A549 (cell line): Measurements from ENCODE around the gene OR10A4. TPM values are rescaled to one million over a fixed set of nuclear protein-coding genes. Genes with fewer than 3 reads are reported as not detected.

Experiments
- ATAC-seq, 2 experiments: fragments of 200-7000 bp in 1 of 2; fragments of >200 bp in 1 of 2; cut with Nextera tagmentation in 1 of 2; cut with Tn5 transposase in 1 of 2; 3 replicates each; pipeline versions ENCODE4 v1.8.0 to v1.9.1; 2018 to 2020; ENCODE audit warnings: mild to moderate bottlenecking in 1 of 2, moderate library complexity in 1 of 2
- CTCF ChIA-PET: fragments of 300-600 bp; sonication (Branson Sonifier 250); formaldehyde crosslinking; extraction: SDS; loops from one replicate; lab custom pipeline; 2021; ENCODE audit warnings: antibody characterized with exemption, inconsistent platforms; lab: Yijun Ruan, JAX
- POLR2A ChIA-PET: fragments of 350-600 bp; formaldehyde crosslinking; extraction: SDS; loops from one replicate; lab custom pipeline; 2021; ENCODE audit warnings: antibody characterized with exemption, inconsistent platforms; lab: Yijun Ruan, JAX
- DNase-seq, 2 experiments: peaks; one replicate each; pipeline versions ENCODE4 v3.0.0 to v3.0.0-alpha.2; 2011 to 2016; ENCODE audit warnings: low read depth in 1 of 2, low spot score in 1 of 2
- FAIRE-seq: peaks from 2 replicates; lab custom pipeline; 2011; peaks lifted over from hg19 to GRCh38; lab: Jason Lieb, UNC
- H3K27ac ChIP-seq, 2 experiments: fragments of >200 bp; sonication (Bioruptor Twin); formaldehyde crosslinking; 3 replicates each; pipeline ENCODE4 v1.5.1; 2016 to 2017
- H3K4me1 ChIP-seq: fragments of >200 bp; sonication (Bioruptor Twin); formaldehyde crosslinking; 3 replicates; pipeline ENCODE4 v1.6.1; 2016
- H3K4me2 ChIP-seq: fragments of >200 bp; sonication (Bioruptor Twin); formaldehyde crosslinking; 3 replicates; pipeline ENCODE4 v1.6.1; 2016
- H3K4me3 ChIP-seq: fragments of >200 bp; sonication (Bioruptor Twin); formaldehyde crosslinking; 3 replicates; pipeline ENCODE4 v1.5.1; 2016
- H3K9me3 ChIP-seq: fragments of >200 bp; sonication (Bioruptor Twin); formaldehyde crosslinking; 3 replicates; pipeline ENCODE4 v1.6.1; 2016
- ATOH8 ChIP-seq: fragments of 250-450 bp; sonication (Bioruptor Pico); IDR thresholded peaks from 2 replicates; pipeline ENCODE4 v1.5.0; 2020; ENCODE audit warnings: low read depth, mild to moderate bottlenecking, moderate library complexity
- BHLHE40 ChIP-seq: IDR thresholded peaks from 2 replicates; pipeline ENCODE4 v1.6.1; 2012; ENCODE audit warnings: low read depth, low read length, inconsistent platforms
- CHD4 ChIP-seq: fragments of 200-600 bp; sonication (generic); IDR thresholded peaks from 2 replicates; pipeline ENCODE4 v1.6.1; 2016; ENCODE audit warnings: antibody characterized with exemption, mild to moderate bottlenecking, borderline replicate concordance
- EHMT2 ChIP-seq: fragments of 200-600 bp; sonication (generic); IDR thresholded peaks from 2 replicates; pipeline ENCODE4 v1.6.1; 2016; ENCODE audit warnings: antibody characterized with exemption, low read depth, mild to moderate bottlenecking, moderate library complexity
- ELK1 ChIP-seq: fragments of 150-350 bp; IDR thresholded peaks from 2 replicates; pipeline ENCODE4 v1.6.1; 2014; ENCODE audit warnings: low read depth, mild to moderate bottlenecking, low read length
- FOSB ChIP-seq: fragments of 250-450 bp; sonication (Bioruptor Pico); IDR thresholded peaks from 2 replicates; pipeline ENCODE4 v1.5.0; 2020; ENCODE audit warnings: mild to moderate bottlenecking, moderate library complexity
- FOXS1 ChIP-seq: fragments of 250-450 bp; sonication (Bioruptor Pico); IDR thresholded peaks from 2 replicates; pipeline ENCODE4 v1.5.0; 2020; ENCODE audit warnings: mild to moderate bottlenecking, moderate library complexity
- GATA3 ChIP-seq: IDR thresholded peaks from 2 replicates; pipeline ENCODE4 v1.6.1; 2012; ENCODE audit warnings: borderline replicate concordance
- HDAC2 ChIP-seq: fragments of 200-600 bp; sonication (generic); IDR thresholded peaks from 2 replicates; pipeline ENCODE4 v1.6.1; 2016
- HES2 ChIP-seq: fragments of >200 bp; sonication (Bioruptor Twin); formaldehyde crosslinking; IDR thresholded peaks from 2 replicates; pipeline ENCODE4 v1.6.1; 2016
- HMGXB4 ChIP-seq: fragments of 250-450 bp; sonication (Bioruptor Pico); IDR thresholded peaks from 2 replicates; pipeline ENCODE4 v1.5.0; 2021; ENCODE audit warnings: mild to moderate bottlenecking, moderate library complexity, borderline replicate concordance
- HOXB13 ChIP-seq: fragments of 250-450 bp; sonication (Bioruptor Pico); IDR thresholded peaks from 2 replicates; pipeline ENCODE4 v1.5.0; 2020; ENCODE audit warnings: low read depth, mild to moderate bottlenecking, moderate library complexity
- KDM5A ChIP-seq: fragments of 200-600 bp; sonication (generic); IDR thresholded peaks from 2 replicates; pipeline ENCODE4 v1.6.1; 2016; ENCODE audit warnings: antibody characterized with exemption, mild to moderate bottlenecking
- MAX ChIP-seq: IDR thresholded peaks from 2 replicates; pipeline ENCODE4 v1.6.1; 2012
- NFE2L2 ChIP-seq: fragments of 150-350 bp; conservative IDR thresholded peaks from 2 replicates; pipeline ENCODE4 v1.6.1; 2014; ENCODE audit warnings: low read length
- NPAS2 ChIP-seq: fragments of 250-450 bp; sonication (Bioruptor Pico); IDR thresholded peaks from 2 replicates; pipeline ENCODE4 v1.8.0; 2022; ENCODE audit warnings: mild to moderate bottlenecking, moderate library complexity, borderline replicate concordance
- NR3C1 ChIP-seq: fragments of >200 bp; sonication (Bioruptor Twin); formaldehyde crosslinking; IDR thresholded peaks from 3 replicates; pipeline ENCODE4 v1.6.1; 2017
- PHF8 ChIP-seq: fragments of 200-600 bp; sonication (generic); IDR thresholded peaks from 2 replicates; pipeline ENCODE4 v1.6.1; 2016; ENCODE audit warnings: low read depth, mild to moderate bottlenecking, antibody characterized with exemption, moderate library complexity, borderline replicate concordance
- POLR2A ChIP-seq: IDR thresholded peaks from 2 replicates; pipeline ENCODE4 v1.6.1; 2012; ENCODE audit warnings: mild to moderate bottlenecking, low read length
- POLR2AphosphoS2 ChIP-seq: conservative IDR thresholded peaks from 2 replicates; pipeline ENCODE4 v1.6.1; 2012; ENCODE audit warnings: low read length, improper control_type of control experiment, inconsistent platforms
- RARB ChIP-seq: fragments of 250-450 bp; sonication (Bioruptor Pico); IDR thresholded peaks from 2 replicates; pipeline ENCODE4 v1.8.0; 2021; ENCODE audit warnings: mild to moderate bottlenecking, moderate library complexity
- RCOR1 ChIP-seq: fragments of 150-350 bp; IDR thresholded peaks from 2 replicates; pipeline ENCODE4 v1.6.1; 2014; ENCODE audit warnings: antibody characterized with exemption, low read length, low read depth
- REST ChIP-seq: fragments of 200-600 bp; sonication (generic); IDR thresholded peaks from 2 replicates; pipeline ENCODE4 v1.6.1; 2016; ENCODE audit warnings: antibody characterized with exemption, mild to moderate bottlenecking, moderate library complexity
- RFX5 ChIP-seq: fragments of 450-650 bp; IDR thresholded peaks from 2 replicates; pipeline ENCODE4 v1.7.1; 2014; ENCODE audit warnings: antibody characterized with exemption, mild to moderate bottlenecking, moderate library complexity
- SMC3 ChIP-seq: fragments of >200 bp; sonication (Bioruptor Twin); formaldehyde crosslinking; IDR thresholded peaks from 3 replicates; pipeline ENCODE4 v1.6.1; 2018; ENCODE audit warnings: inconsistent platforms
- ZFP36 ChIP-seq: fragments of 450-650 bp; IDR thresholded peaks from 2 replicates; pipeline ENCODE4 v1.6.1; 2014; ENCODE audit warnings: borderline replicate concordance; ENCODE audit not compliant: partially characterized antibody
- WGBS: methylation state at CpG from one replicate; pipeline ENCODE4 v1.1.6; 2017; ENCODE audit errors: missing lambda C conversion rate; 5-methylcytosine and 5-hydroxymethylcytosine counted together
- polyA plus RNA-seq, 4 experiments: library from polyadenylated mRNA; depleted of rRNA in 3 of 4; stranded (reverse); fragments of >200 nt; fragmentation: RNase III in 1 of 4; extraction: RNeasy Plus Mini Kit Qiagen cat#74134 plus additional on column Dnase treatment in 1 of 4; gene quantifications; 2 replicates in 3 of 4; 3 replicates in 1 of 4; pipeline ENCODE4 v1.2.3, GENCODE V29; 2011 to 2017

OR10A4 gene
- polyA plus RNA-seq, 2 of the 4 experiments (the other 2 are of a cell fraction): not detected

GRCh38 chr11:6911948-6912347 is 35.5 kb downstream of the OR10A4 start:
- no peak for TF ChIP-seq RCOR1
- DNase-seq (no peak), FAIRE-seq (no peak), ATAC-seq (peak in 1 of 2 experiments; percentile 47; a peak in 1 of 6 replicates)
- 43% methylated on average over 3 of the region's 3 CpGs for WGBS
- no peak overlapping the region for H3K27ac ChIP-seq
- H3K9me3 ChIP-seq: no peaks in the 10 kb centered on the region
- H3K4me1 ChIP-seq: no peaks in the 10 kb centered on the region
- POLR2A ChIA-PET: no interaction called here
- no peak overlapping the region for H3K4me2 ChIP-seq
- CTCF ChIA-PET: no interaction called here
- H3K4me3 ChIP-seq: no peak overlapping the region

- no peak for ATAC-seq
- FAIRE-seq: no peak
- 0% methylated on average over 2 of the region's 2 CpGs for WGBS
- Histone ChIP-seq H3K4me1 (no peaks in the 10 kb centered on the region), H3K9me3 (no peaks in the 10 kb centered on the region), H3K4me2 (no peak overlapping the region), H3K27ac (no peak overlapping the region), H3K4me3 (no peak overlapping the region)
- no peak for TF ChIP-seq POLR2AphosphoS2
- no peak for TF ChIP-seq HMGXB4 (CRISPR knock-in tag)
- TF ChIP-seq BHLHE40: no peak
- TF ChIP-seq CHD4: no peak
- no peak for TF ChIP-seq HOXB13 (CRISPR knock-in tag)
- no peak for TF ChIP-seq FOSB (CRISPR knock-in tag)
- no peak for TF ChIP-seq EHMT2
- TF ChIP-seq GATA3: no peak
- TF ChIP-seq POLR2A: no peak
- no peak for TF ChIP-seq NPAS2 (CRISPR knock-in tag)
- TF ChIP-seq NR3C1: no peak
- no peak for TF ChIP-seq KDM5A
- no peak for TF ChIP-seq MAX
- ChIA-PET CTCF (no interaction called here), POLR2A (no interaction called here)
- no peak for DNase-seq
These were observed 43.3 kb downstream of the OR10A4 start for GRCh38 chr11:6919698-6920097.

- no peak for ATAC-seq
- Histone ChIP-seq H3K4me3 (no peak within 1 kb of the TSS), H3K27ac (no peak within 1 kb of the TSS), H3K4me1 (no peaks in the 10 kb centered on the region), H3K4me2 (no peak within 1 kb of the TSS), H3K9me3 (no peaks in the 10 kb centered on the region)
- no peak for DNase-seq
- POLR2A ChIA-PET: no interaction called here
- WGBS: 8% methylated on average over 1 of the region's 1 CpG
- FAIRE-seq: no peak
- CTCF ChIA-PET: no interaction called here
- no peak for TF ChIP-seq ZFP36
- TF ChIP-seq HES2: no peak
- no peak for TF ChIP-seq HMGXB4 (CRISPR knock-in tag)
- TF ChIP-seq FOXS1 (CRISPR knock-in tag): no peak
- TF ChIP-seq EHMT2: no peak
- no peak for TF ChIP-seq PHF8
- TF ChIP-seq HDAC2: no peak
- TF ChIP-seq NR3C1: no peak
- TF ChIP-seq RARB (CRISPR knock-in tag): no peak
- TF ChIP-seq ELK1: no peak
- TF ChIP-seq SMC3: no peak
- TF ChIP-seq RFX5: no peak
- TF ChIP-seq REST: no peak
- TF ChIP-seq ATOH8 (CRISPR knock-in tag): no peak
- TF ChIP-seq NFE2L2: no peak
These were observed 44.3 kb downstream of the OR10A4 start, which contains the start of gene OR2D3 for GRCh38 chr11:6920702-6921101. Gene OR2D3, plus strand, starts transcription at chr11:6921002. Its CDS starts 0 bp downstream, at chr11:6921002.
